Uterus (tissue), 2 donors: ENCODE results near the gene PPP4R1.

Source experiments
- CTCF ChIP-seq, 4 experiments: fragments of 200-600 bp in 2 of 4; fragments of 450-650 bp in 2 of 4; sonication (generic) in 2 of 4; IDR thresholded peaks; one replicate each; pipeline ENCODE4 v1.5.1; 2016 to 2019; ENCODE audit warnings: antibody characterized with exemption in 4 of 4, mild to moderate bottlenecking in 2 of 4, moderate library complexity in 1 of 4
- POLR2A ChIP-seq, 2 donors: fragments of 450-650 bp; IDR thresholded peaks; one replicate each; pipeline ENCODE4 v1.6.1; 2016; ENCODE audit warnings: antibody characterized with exemption in 2 of 2, mild to moderate bottlenecking in 1 of 2, moderate library complexity in 1 of 2

GRCh38 chr18:9608298-9608697 is 6.1 kb downstream of the PPP4R1 start:
- TF ChIP-seq CTCF (IDR thresholded peaks at IDR 0.05) (no peak), POLR2A (IDR thresholded peaks at IDR 0.05) (no peak)
